HepG2 (cell line): ENCODE measurements around the gene DSE. TPM values are rescaled to one million over a fixed set of nuclear protein-coding genes. Genes with fewer than 3 reads are reported as not detected.

Source experiments
- ATAC-seq: fragments of 200-7000 bp; cut with Tn5 transposase; 3 replicates; pipeline ENCODE4 v1.9.1; 2020; ENCODE audit warnings: mild to moderate bottlenecking, moderate library complexity
- BruUV-seq: library from RNA; stranded (reverse); fragments of 400-500 nt; replicated peaks from 2 replicates; lab custom pipeline; 2021; lab: Mats Ljungman, UMichigan
- CTCF ChIA-PET: fragments of 300-600 bp; formaldehyde crosslinking; extraction: SDS; loops from one replicate; lab custom pipeline; 2021; ENCODE audit warnings: low total read pairs, inconsistent platforms, low intra/inter-chr PET ratio; lab: Yijun Ruan, JAX
- POLR2A ChIA-PET: fragments of 350-600 bp; sonication (Branson Sonifier 250); formaldehyde crosslinking; loops from one replicate; lab custom pipeline; 2020; ENCODE audit warnings: antibody characterized with exemption, inconsistent platforms; lab: Yijun Ruan, JAX
- DNase-seq: peaks from one replicate; pipeline ENCODE4 v3.0.0-alpha.2; 2015; ENCODE audit warnings: low spot score
- FAIRE-seq: peaks from 3 replicates; lab custom pipeline; 2011; peaks lifted over from hg19 to GRCh38; lab: Jason Lieb, UNC
- H2AFZ ChIP-seq: one replicate; pipeline ENCODE4 v1.6.1; 2011; ENCODE audit warnings: low read length, inconsistent platforms
- H3K27ac ChIP-seq: fragments of 300-600 bp; 3 replicates; pipeline ENCODE4 v1.8.0; 2011; ENCODE audit warnings: mixed run types, mild to moderate bottlenecking, mixed read lengths, low read length, inconsistent platforms; ENCODE audit not compliant: insufficient read depth; ENCODE audit errors: extremely low read length
- H3K27me3 ChIP-seq, 2 experiments: fragments of 200-600 bp in 1 of 2; 2 replicates in 1 of 2; 3 replicates in 1 of 2; pipeline versions ENCODE4 v1.6.0 to v1.8.0; 2011; ENCODE audit warnings: low read length in 2 of 2, mild to moderate bottlenecking in 2 of 2, moderate library complexity in 2 of 2, inconsistent platforms in 1 of 2; ENCODE audit not compliant: insufficient read depth in 2 of 2, control insufficient read depth in 1 of 2
- H3K36me3 ChIP-seq, 2 experiments: fragments of 200-600 bp in 1 of 2; replicated peaks in 1 of 2; 2 replicates in 1 of 2; 3 replicates in 1 of 2; pipeline versions ENCODE4 v1.5.1 to v1.8.0; 2011; ENCODE audit warnings: low read length in 2 of 2, inconsistent platforms in 1 of 2; ENCODE audit not compliant: insufficient read depth in 2 of 2, control insufficient read depth in 1 of 2
- H3K4me1 ChIP-seq: 2 replicates; pipeline ENCODE4 v1.5.1; 2012; ENCODE audit warnings: low read length, inconsistent platforms; ENCODE audit not compliant: insufficient read depth
- H3K4me2 ChIP-seq: 2 replicates; pipeline ENCODE4 v1.6.0; 2011; ENCODE audit warnings: low read depth, low read length, inconsistent platforms
- H3K4me3 ChIP-seq, 3 experiments: fragments of 200-600 bp in 1 of 3; sonication (generic), shearing (Covaris generic) in 1 of 3; replicated peaks in 1 of 3; 2 replicates each; pipeline ENCODE4 v1.5.1; 2011 to 2016; ENCODE audit warnings: low read length in 3 of 3, inconsistent platforms in 2 of 3, low read depth in 2 of 3, mild to moderate bottlenecking in 2 of 3, control low read depth in 1 of 3, mixed read lengths in 1 of 3; ENCODE audit not compliant: insufficient read depth in 1 of 3
- H3K79me2 ChIP-seq: one replicate; pipeline ENCODE4 v1.6.1; 2011; ENCODE audit warnings: low read length, inconsistent platforms; ENCODE audit not compliant: insufficient read depth
- H3K9ac ChIP-seq: 2 replicates; pipeline ENCODE4 v1.6.0; 2011; ENCODE audit warnings: mild to moderate bottlenecking, low read depth, low read length, inconsistent platforms; ENCODE audit not compliant: insufficient read depth
- H3K9me3 ChIP-seq: 2 replicates; pipeline ENCODE4 v1.5.1; 2012; ENCODE audit warnings: mild to moderate bottlenecking, low read length
- H4K20me1 ChIP-seq: 2 replicates; pipeline ENCODE4 v1.6.0; 2011; ENCODE audit warnings: inconsistent platforms, mild to moderate bottlenecking, low read length, moderate library complexity; ENCODE audit not compliant: insufficient read depth
- ATF4 ChIP-seq, 2 experiments: fragments of 450-650 bp in 1 of 2; sonication (generic) in 1 of 2; formaldehyde crosslinking; IDR thresholded peaks; 2 replicates each; pipeline versions ENCODE4 v1.5.0 to v1.8.0; 2020 to 2022; ENCODE audit warnings: mild to moderate bottlenecking in 1 of 2, missing genetic modification reagents in 1 of 2
- CENPT ChIP-seq: sonication (generic); formaldehyde crosslinking; IDR thresholded peaks from 2 replicates; pipeline ENCODE4 v1.8.0; 2022; ENCODE audit warnings: low read depth, mild to moderate bottlenecking, moderate library complexity, missing genetic modification reagents
- FOSL1 ChIP-seq: sonication (generic); formaldehyde crosslinking; IDR thresholded peaks from 2 replicates; pipeline ENCODE4 v1.9.0; 2021; ENCODE audit warnings: missing genetic modification reagents, borderline replicate concordance
- FOXK2 ChIP-seq: fragments of 450-650 bp; IDR thresholded peaks from 2 replicates; pipeline ENCODE4 v1.6.1; 2016
- FOXP1 ChIP-seq, 2 experiments: fragments of 450-650 bp in 1 of 2; IDR thresholded peaks; 2 replicates each; pipeline ENCODE4 v1.6.1; 2017 to 2018; ENCODE audit warnings: antibody characterized with exemption in 1 of 2
- RNF2 ChIP-seq: fragments of 450-650 bp; conservative IDR thresholded peaks from 2 replicates; pipeline ENCODE4 v1.6.1; 2016; ENCODE audit warnings: low read depth
- THYN1 ChIP-seq: sonication (generic); formaldehyde crosslinking; IDR thresholded peaks from 2 replicates; pipeline ENCODE4 v1.8.1; 2023; ENCODE audit warnings: low read depth, mild to moderate bottlenecking, moderate library complexity, missing genetic modification reagents, borderline replicate concordance
- XRCC5 ChIP-seq: fragments of 200-400 bp; formaldehyde crosslinking; optimal IDR thresholded peaks from 2 replicates; pipeline ENCODE3; 2017; ENCODE audit warnings: mild to moderate bottlenecking, low read length
- ZBED4 ChIP-seq: sonication (generic); formaldehyde crosslinking; IDR thresholded peaks from 2 replicates; pipeline ENCODE4 v1.4.0; 2020; ENCODE audit warnings: missing genetic modification reagents, borderline replicate concordance
- ZNF577 ChIP-seq: sonication (generic); formaldehyde crosslinking; IDR thresholded peaks from 2 replicates; pipeline ENCODE4 v1.4.0; 2020; ENCODE audit warnings: mild to moderate bottlenecking, low read depth, missing genetic modification reagents, borderline replicate concordance
- ZNF780A ChIP-seq: sonication (generic); formaldehyde crosslinking; IDR thresholded peaks from 2 replicates; pipeline ENCODE4 v1.8.0; 2022; ENCODE audit warnings: mild to moderate bottlenecking, missing genetic modification reagents, moderate library complexity
- WGBS: methylation state at CpG from one replicate; pipeline ENCODE4 v1.1.6; 2017; ENCODE audit warnings: low lambda C conversion rate; 5-methylcytosine and 5-hydroxymethylcytosine counted together
- in situ Hi-C: cut with HindIII; loops from 2 replicates; pipeline ENCODE4 v1.10.0; 2017; ENCODE audit warnings: low pct_unique_long_range_greater_than_20kb; ENCODE audit not compliant: extremely low pct_ligation_motif_present
- intact Hi-C: fragments of 100-400 bp; cut with micrococcal nuclease; formaldehyde crosslinking; loops from one replicate; pipeline ENCODE4 v1.10.0; 2022; ENCODE audit not compliant: unreplicated experiment
- polyA plus RNA-seq, 8 experiments: library from polyadenylated mRNA; depleted of rRNA in 3 of 8; stranded (reverse) in 7 of 8; unstranded in 1 of 8; fragments of >200 nt; fragmentation: Illumina TruSeq in 4 of 8; extraction: Trizol in 4 of 8; gene quantifications; 2 replicates each; pipeline versions ENCODE4 v1.2.1 to v1.2.3, GENCODE V29; 2011 to 2016; ENCODE audit warnings: low read depth in 4 of 8, missing spikeins in 1 of 8, mixed read lengths in 1 of 8; ENCODE audit not compliant: insufficient read depth in 1 of 8
- total RNA-seq, 5 experiments: library from RNA; depleted of rRNA; stranded (reverse); fragments of >200 nt; fragmentation: Illumina TruSeq; extraction: Trizol; gene quantifications; 2 replicates each; pipeline ENCODE4 v1.2.3, GENCODE V29; 2016; ENCODE audit warnings: low read depth in 1 of 5
- TF ChIP-seq, protein P1 (sequence below): IDR thresholded peaks from 2 replicates; pipeline ENCODE4 v1.6.1; 2016; ENCODE audit warnings: missing biosample characterization, missing genetic modification reagents, low read depth

Gene DSE
- total and polyA plus RNA-seq, 2 of the 13 experiments (the other 11 are each of a cell fraction or from before 2014, with no cell fraction given), result 2.6 to 4.6 TPM

DNA sequence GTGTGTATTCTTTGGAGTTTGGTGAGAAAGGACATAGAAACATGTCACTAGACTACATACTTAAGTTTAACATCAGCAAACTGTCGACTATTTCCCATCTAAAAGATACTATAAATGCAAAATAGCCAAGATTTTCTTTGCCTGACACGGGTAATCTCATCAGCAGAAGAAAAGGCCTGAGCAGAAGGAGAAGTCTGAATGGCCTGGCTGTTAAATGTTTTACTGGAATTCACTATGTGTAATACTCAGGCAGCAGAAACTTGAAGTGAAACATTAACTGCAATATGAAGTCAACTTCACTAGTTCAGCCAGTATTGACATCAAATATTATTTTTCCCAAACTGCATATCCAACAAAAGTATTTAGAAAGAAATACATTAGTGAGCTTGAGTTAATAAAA is 6.4 kb upstream of the DSE start:
- no peak for DNase-seq
- Histone ChIP-seq H3K36me3 (no peaks in the 10 kb centered on the region), H2AFZ (no peak overlapping the region), H3K9me3 (no peaks in the 10 kb centered on the region), H3K4me1 (no peaks in the 10 kb centered on the region), H3K9ac (no peak overlapping the region), H3K4me3 (no peak overlapping the region), H3K79me2 (no peaks in the 10 kb centered on the region), H3K27me3 (peaks cover 2 to 7% of the 10 kb centered on the region in 2 experiments; a peak in 3 of 5 replicates), H3K27ac (no peak overlapping the region), H3K4me2 (no peak overlapping the region), H4K20me1 (no peaks in the 10 kb centered on the region)
- CTCF ChIA-PET, result no interaction called here
- no peak for ATAC-seq
- FAIRE-seq, result no peak
- 6% methylated on average over 2 of the region's 2 CpGs for WGBS
- TF ChIP-seq CENPT (CRISPR knock-in tag), result no peak
- TF ChIP-seq FOXK2, result no peak
- no peak for TF ChIP-seq THYN1 (CRISPR knock-in tag)
- no peak for TF ChIP-seq ZNF577 (CRISPR knock-in tag)
- no peak for TF ChIP-seq ZBED4
- TF ChIP-seq FOXP1 (IDR thresholded peaks at IDR 0.05), result no peak
- TF ChIP-seq FOXP1 (CRISPR knock-in tag; IDR thresholded peaks at IDR 0.05), result no peak
- TF ChIP-seq FOSL1 (CRISPR knock-in tag), result no peak
- no peak for TF ChIP-seq XRCC5
- no peak for TF ChIP-seq ZNF780A (CRISPR knock-in tag)
- TF ChIP-seq RNF2, result no peak
- TF ChIP-seq ATF4 (CRISPR knock-in tag; IDR thresholded peaks at IDR 0.05), result no peak
- TF ChIP-seq, protein P1, sequence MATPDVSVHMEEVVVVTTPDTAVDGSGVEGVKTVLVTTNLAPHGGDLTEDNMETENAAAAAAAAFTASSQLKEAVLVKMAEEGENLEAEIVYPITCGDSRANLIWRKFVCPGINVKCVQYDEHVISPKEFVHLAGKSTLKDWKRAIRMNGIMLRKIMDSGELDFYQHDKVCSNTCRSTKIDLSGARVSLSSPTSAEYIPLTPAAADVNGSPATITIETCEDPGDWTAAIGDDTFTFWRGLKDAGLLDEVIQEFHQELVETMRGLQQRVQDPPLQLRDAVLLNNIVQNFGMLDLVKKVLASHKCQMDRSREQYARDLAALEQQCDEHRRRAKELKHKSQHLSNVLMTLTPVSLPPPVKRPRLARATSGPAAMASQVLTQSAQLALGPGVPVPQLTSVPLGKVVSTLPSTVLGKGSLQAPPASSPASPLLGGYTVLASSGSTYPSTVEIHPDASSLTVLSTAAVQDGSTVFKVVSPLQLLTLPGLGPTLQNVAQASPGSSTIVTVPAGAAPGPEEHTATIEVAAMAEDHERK (CRISPR knock-in tag), result no peak
- no TSS peak for BruUV-seq
- in situ Hi-C loops (no loop called here), intact Hi-C loops (no loop called here)
- POLR2A ChIA-PET, result no interaction called here
